ENCODE measurements around the gene SBF2.

SBF2 gene

DNA sequence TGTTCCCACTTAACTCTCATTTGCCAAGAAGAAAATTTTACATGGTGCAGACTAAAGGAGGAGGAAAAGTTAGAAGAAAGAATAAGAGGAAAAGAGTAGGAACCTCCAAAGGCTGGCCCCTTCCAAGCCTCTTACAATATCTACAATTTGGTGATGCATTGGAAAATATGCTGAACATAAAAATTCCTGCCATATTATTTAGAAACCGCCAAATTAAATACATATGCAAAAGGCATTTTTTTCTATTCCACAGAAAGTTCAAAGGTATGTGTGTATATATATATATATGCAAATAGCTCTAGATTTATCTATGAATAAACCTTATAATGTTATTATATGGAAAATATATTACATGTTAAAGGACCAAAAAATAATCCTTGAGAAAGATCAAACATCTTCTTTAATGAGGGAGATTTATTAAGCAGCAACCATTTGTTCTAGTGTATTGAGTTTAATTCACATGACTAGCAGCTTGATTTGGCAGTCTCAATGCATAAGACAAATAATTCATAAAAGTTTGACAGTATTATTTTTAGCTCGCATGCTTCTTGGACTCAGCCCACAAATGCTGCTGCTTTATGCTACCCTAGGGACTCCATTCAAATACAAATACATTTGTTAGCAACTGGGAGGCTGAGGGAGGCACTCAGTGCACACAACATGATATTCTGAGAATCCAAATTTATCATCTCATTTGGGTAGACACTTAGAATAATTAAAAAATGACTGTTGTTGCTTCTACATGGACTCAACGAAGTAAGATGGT is 184.9 kb downstream of the SBF2 start:
- CTCF ChIA-PET, result no interaction called here

DNA sequence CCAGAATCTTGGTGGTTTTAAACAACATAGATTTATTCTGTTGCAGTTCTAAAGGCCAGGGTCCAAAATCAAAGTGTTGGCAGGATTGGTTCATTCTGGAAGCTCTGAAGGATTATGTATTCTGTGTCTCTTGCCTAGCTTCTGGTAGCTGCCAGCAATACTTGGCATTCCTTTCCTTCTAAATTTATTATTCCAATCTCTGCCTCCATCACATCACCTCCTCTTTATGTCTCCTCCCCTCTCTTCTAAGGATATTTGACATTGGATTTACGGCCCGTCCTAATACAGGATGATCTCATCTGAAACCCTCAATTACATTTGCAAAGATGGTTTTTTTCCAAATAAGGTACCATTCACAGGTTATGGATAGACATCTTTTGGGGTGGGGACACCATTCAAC is 186.5 kb downstream of the SBF2 start:
- ChIA-PET CTCF (no interaction called here), POLR2A (no interaction called here)
- TF ChIP-seq, protein P1, sequence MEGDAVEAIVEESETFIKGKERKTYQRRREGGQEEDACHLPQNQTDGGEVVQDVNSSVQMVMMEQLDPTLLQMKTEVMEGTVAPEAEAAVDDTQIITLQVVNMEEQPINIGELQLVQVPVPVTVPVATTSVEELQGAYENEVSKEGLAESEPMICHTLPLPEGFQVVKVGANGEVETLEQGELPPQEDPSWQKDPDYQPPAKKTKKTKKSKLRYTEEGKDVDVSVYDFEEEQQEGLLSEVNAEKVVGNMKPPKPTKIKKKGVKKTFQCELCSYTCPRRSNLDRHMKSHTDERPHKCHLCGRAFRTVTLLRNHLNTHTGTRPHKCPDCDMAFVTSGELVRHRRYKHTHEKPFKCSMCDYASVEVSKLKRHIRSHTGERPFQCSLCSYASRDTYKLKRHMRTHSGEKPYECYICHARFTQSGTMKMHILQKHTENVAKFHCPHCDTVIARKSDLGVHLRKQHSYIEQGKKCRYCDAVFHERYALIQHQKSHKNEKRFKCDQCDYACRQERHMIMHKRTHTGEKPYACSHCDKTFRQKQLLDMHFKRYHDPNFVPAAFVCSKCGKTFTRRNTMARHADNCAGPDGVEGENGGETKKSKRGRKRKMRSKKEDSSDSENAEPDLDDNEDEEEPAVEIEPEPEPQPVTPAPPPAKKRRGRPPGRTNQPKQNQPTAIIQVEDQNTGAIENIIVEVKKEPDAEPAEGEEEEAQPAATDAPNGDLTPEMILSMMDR (IDR thresholded peaks at IDR 0.05; ENCODE audit: control extremely low read depth, extremely low read depth, low read depth, missing control alignments), result no peak
- no peak for DNase-seq (ENCODE audit: extremely low spot score)

More for the DNA sequence above, 184.9 kb downstream of the SBF2 start:
- POLR2A ChIA-PET, result no interaction called here
- DNase-seq (ENCODE audit: extremely low spot score), result no peak
- TF ChIP-seq, protein P1 (IDR thresholded peaks at IDR 0.05; ENCODE audit: control extremely low read depth, extremely low read depth, low read depth, missing control alignments), result no peak

DNA sequence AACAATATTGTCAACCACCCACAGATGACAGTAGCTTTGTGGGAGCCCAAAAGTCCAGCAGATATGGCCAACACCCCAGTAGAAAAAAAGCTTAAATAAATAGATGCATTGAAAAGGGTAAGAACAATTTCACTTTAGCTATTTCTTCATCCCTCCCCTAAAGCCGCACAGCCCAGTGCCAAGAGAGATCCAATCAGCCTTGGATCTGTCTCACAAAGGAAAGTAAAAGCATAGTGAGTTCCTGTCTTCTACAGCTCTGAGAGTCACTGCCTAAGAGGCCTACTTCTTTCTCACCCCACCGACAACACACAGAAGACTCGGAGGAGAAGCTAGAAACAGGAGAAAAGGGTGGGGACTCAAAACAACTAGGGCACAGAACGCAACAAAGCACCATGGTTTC is 196.4 kb downstream of the SBF2 start:
- DNase-seq (ENCODE audit: extremely low spot score), result no peak
- POLR2A ChIA-PET, result no interaction called here

DNA sequence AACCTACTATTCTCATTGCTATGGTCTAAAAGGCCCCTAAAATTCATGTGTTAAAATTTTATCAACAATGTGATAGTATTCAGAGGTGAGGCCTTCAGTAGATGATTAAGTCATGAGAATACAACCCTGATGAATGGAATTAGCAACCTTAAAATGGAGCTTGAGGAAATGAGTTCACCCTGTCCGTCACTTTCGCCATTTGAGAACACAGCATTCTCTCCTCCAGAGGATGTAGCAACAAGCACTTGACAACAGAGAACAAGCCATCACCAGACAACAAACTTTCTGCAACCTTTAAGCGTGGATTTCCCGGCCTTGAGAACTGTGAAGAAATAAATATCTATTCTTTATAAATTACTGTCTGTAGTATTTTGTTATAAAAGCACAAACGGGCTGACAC is 197.0 kb downstream of the SBF2 start:
- TF ChIP-seq, protein P1 (IDR thresholded peaks at IDR 0.05; ENCODE audit: control extremely low read depth, extremely low read depth, low read depth, missing control alignments), result no peak
- ChIA-PET POLR2A (no interaction called here), CTCF (interaction anchor here (2.9 kb wide), 1 partner anchor 20 kb away, joined by 9 read pairs; no protein-coding TSS in a partner anchor)
- no peak for DNase-seq (ENCODE audit: extremely low spot score)

More for the DNA sequence above, 196.4 kb downstream of the SBF2 start:
- CTCF ChIA-PET, result interaction anchor here (2.9 kb wide), 1 partner anchor 20 kb away, joined by 9 read pairs; no protein-coding TSS in a partner anchor
- TF ChIP-seq, protein P1 (IDR thresholded peaks at IDR 0.05; ENCODE audit: control extremely low read depth, extremely low read depth, low read depth, missing control alignments), result no peak

DNA sequence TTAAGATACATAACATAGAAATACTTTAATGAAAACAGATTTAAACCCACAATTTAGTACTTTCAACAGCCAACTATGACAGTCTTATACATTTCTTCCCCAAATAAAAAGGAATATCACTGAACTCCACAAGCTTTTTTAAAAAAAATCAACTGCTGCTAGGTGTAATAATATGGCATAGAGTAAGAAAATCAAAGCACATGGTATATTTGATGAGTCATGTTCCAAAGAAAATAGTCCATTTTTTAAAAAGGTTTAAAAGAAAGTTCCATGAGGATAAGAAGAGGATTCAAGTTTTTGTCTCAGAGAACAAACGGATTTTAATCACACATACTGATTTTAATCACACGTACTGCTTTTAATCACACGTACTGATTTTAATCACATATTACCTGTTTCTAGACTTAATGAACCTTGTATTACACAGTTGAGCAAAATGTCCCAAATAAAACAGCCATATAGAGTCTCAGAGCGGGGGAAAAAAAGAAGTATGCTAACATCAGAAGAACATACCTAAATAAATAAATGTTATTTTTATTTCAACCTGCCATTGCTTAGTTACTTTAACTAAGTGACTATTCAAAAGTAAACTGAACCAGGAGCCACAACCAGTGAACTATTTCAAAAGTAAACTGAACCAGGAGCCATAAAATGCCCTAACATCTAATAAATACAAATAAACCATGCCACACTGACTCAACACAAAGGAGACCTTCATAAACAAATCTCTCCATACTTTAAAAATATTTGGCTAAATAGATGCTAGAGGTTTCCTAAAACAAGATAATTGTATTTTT is 198.4 kb downstream of the SBF2 start:
- no peak for DNase-seq (ENCODE audit: extremely low spot score)

DNA sequence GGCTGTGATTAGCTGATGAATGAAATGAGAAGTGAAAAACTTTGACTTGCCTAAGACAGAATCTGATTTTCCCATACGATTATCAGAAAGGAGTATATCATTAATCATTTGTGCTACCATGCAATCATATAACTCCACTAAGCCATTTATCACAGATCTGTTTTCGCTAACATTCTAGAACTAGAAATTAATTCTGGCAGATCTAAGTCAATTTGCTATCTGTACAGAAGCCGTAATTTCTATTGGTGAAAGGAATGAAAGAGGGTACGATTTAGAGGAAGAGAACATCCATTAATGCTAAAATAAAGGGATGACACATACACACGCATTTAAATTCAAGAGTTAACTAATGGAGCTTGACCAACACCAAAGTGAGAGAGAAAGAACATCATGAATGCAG is 201.6 kb downstream of the SBF2 start:
- POLR2A ChIA-PET, result no interaction called here

More for the DNA sequence above, 198.4 kb downstream of the SBF2 start:
- TF ChIP-seq, protein P1 (IDR thresholded peaks at IDR 0.05; ENCODE audit: control extremely low read depth, extremely low read depth, low read depth, missing control alignments), result no peak
- POLR2A ChIA-PET, result no interaction called here
- CTCF ChIA-PET, result interaction anchor here (2.9 kb wide), 1 partner anchor 18 kb away, joined by 9 read pairs; no protein-coding TSS in a partner anchor

More for the DNA sequence above, 201.6 kb downstream of the SBF2 start:
- TF ChIP-seq, protein P1 (IDR thresholded peaks at IDR 0.05; ENCODE audit: control extremely low read depth, extremely low read depth, low read depth, missing control alignments), result no peak
- CTCF ChIA-PET, result interaction anchor here (1.3 to 2.7 kb wide), 2 partner anchors 16 kb away, joined by 8 to 15 read pairs; no protein-coding TSS in a partner anchor
- no peak for DNase-seq (ENCODE audit: extremely low spot score)

Data from GM10248 (cell line).